Vagina (tissue), 2 donors: ENCODE measurements around the gene CEP170B.

Source experiments
- CTCF ChIP-seq, 3 experiments: fragments of 450-650 bp in 2 of 3; fragments of 200-600 bp in 1 of 3; sonication (generic) in 1 of 3; IDR thresholded peaks; one replicate each; pipeline ENCODE4 v1.5.1; 2017 to 2019; ENCODE audit warnings: antibody characterized with exemption in 3 of 3, mild to moderate bottlenecking in 2 of 3, moderate library complexity in 2 of 3
- POLR2A ChIP-seq, 2 donors: fragments of 450-650 bp; IDR thresholded peaks; one replicate each; pipeline ENCODE4 v1.6.1; 2017; ENCODE audit warnings: antibody characterized with exemption in 2 of 2, mild to moderate bottlenecking in 2 of 2, moderate library complexity in 2 of 2

DNA sequence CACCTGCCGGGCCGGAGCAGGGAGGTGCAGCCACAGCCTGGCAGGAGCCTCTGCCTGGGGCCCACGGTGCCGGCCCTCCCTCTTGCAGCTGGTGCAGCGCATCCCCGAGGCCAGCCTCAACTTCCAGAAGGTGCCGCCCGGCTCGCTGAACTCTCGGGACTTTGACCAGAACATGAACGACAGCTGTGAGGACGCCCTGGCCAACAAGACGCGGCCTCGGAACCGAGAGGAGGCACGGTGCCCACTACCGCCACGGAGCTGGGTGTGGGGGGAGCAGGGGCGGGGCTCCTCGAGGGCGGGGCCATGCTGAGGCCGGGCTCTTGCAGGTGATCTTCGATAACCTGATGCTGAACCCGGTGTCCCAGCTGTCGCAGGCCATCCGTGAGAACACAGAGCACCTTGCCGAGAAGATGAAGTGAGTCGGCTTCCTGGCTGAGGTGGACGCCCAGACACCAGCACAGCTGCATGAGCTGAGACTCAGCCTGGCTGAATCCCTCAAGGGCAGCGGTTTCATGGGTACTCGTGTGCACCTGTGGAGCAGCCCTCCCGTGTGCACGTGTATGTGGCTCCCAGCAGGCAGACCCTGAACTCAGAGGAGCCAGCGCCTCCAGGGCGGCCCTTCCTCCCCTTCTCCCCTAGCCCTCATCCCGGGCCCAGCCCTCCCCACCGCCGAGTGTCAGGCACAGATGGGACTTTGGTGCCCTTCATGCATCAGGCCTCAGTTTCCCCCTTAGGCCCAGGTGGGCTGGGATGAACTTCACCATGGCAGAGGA is 28.6 kb downstream of the CEP170B start:
- TF ChIP-seq CTCF (IDR thresholded peaks at IDR 0.05) = no peak
- TF ChIP-seq POLR2A (IDR thresholded peaks at IDR 0.05) = no peak
